Right lobe of liver (tissue), 6 donors: ENCODE data around the gene NCKAP5L. TPM values are rescaled to one million over a fixed set of nuclear protein-coding genes. Genes with fewer than 3 reads are reported as not detected.

Source experiments
- ATAC-seq, 4 donors: fragments of 200-7000 bp; cut with Tn5 transposase; one replicate each; pipeline ENCODE4 v1.9.1; 2020; ENCODE audit warnings: mild to moderate bottlenecking in 4 of 4, moderate library complexity in 4 of 4
- DNase-seq, 3 donors: peaks; one replicate each; pipeline ENCODE4 v3.0.0-alpha.2; 2020
- H3K27ac ChIP-seq, 3 donors: fragments of 200-600 bp; one replicate each; pipeline ENCODE4 v1.8.0; 2022
- H3K27me3 ChIP-seq, 2 donors: fragments of 200-600 bp; one replicate each; pipeline ENCODE4 v1.8.0; 2022
- H3K36me3 ChIP-seq, 4 donors: fragments of 200-600 bp; sonication (generic) in 1 of 4; one replicate each; pipeline versions ENCODE4 v1.5.1 to v1.8.0; 2017 to 2022; ENCODE audit warnings: control low read depth in 1 of 4
- H3K4me1 ChIP-seq, 4 donors: fragments of 200-600 bp; sonication (generic) in 1 of 4; one replicate each; pipeline versions ENCODE4 v1.5.1 to v1.8.0; 2017 to 2022; ENCODE audit warnings: control low read depth in 1 of 4
- H3K4me3 ChIP-seq, 3 donors: fragments of 200-600 bp; one replicate each; pipeline ENCODE4 v1.8.0; 2022
- H3K9me3 ChIP-seq, 4 donors: fragments of 200-600 bp; sonication (generic) in 1 of 4; one replicate each; pipeline versions ENCODE4 v1.5.1 to v1.8.0; 2017 to 2022; ENCODE audit warnings: control low read depth in 1 of 4
- CTCF ChIP-seq, 4 donors: fragments of 200-600 bp in 3 of 4; fragments of 450-650 bp in 1 of 4; IDR thresholded peaks; one replicate each; pipeline versions ENCODE4 v1.5.1 to v1.8.0; 2016 to 2022; ENCODE audit warnings: antibody characterized with exemption in 4 of 4, mild to moderate bottlenecking in 2 of 4
- POLR2A ChIP-seq: fragments of 450-650 bp; IDR thresholded peaks from one replicate; pipeline ENCODE4 v1.6.1; 2017; ENCODE audit warnings: antibody characterized with exemption, mild to moderate bottlenecking
- WGBS: methylation state at CpG from one replicate; pipeline ENCODE4 v1.1.6; 2018; ENCODE audit warnings: low coverage, low lambda C conversion rate; ENCODE audit not compliant: insufficient coverage; ENCODE audit errors: missing lambda C conversion rate; 5-methylcytosine and 5-hydroxymethylcytosine counted together
- intact Hi-C, 2 donors: fragments of 100-400 bp; cut with DNase I; formaldehyde crosslinking; loops; one replicate each; pipeline versions ENCODE4 v1.11.2 to v1.14.1; 2022
- total RNA-seq, 6 experiments: library from RNA; depleted of rRNA in 2 of 6; stranded (reverse); fragments of >200 nt in 2 of 6; fragmentation: NEBNext Ultra II Directional in 3 of 6; extraction: Animal tissue kit (Norgen Biotek cat#: 25700) in 3 of 6; gene quantifications; one replicate each; pipeline versions ENCODE4 v1.1.0 to v1.2.4, GENCODE V29; 2016 to 2023
- donor health status: DM: no; HTN: yes; CAD: no.
- donor health status: DM: no; HTN: no; CAD: no.
- donor health status: DM: no; HTN: no; CAD: no.
- donor health status: DM: no; HTN: yes; CAD: no.
- donor health status: DM: no; HTN: yes; CAD: no.

Gene NCKAP5L
- total RNA-seq, 6 experiments from 2014 or later: 7.0 to 8.8 (median 7.9) TPM

- peaks cover 0 to 4% (median 0%) of the 10 kb centered on the region in 4 donors for H3K36me3 ChIP-seq
- no peak for TF ChIP-seq POLR2A
- no peak for TF ChIP-seq CTCF (IDR thresholded peaks at IDR 0.05)
- ATAC-seq: peak in 1 of 4 donors; percentile 13
- H3K4me3 ChIP-seq: no peak overlapping the region
- H3K27ac ChIP-seq: peak overlapping the region in 1 of 3 donors; percentile 28
- no peak for DNase-seq
- H3K9me3 ChIP-seq: no peaks in the 10 kb centered on the region
- intact Hi-C loops: no loop called here
- no peaks in the 10 kb centered on the region for H3K4me1 ChIP-seq
- no peaks in the 10 kb centered on the region for H3K27me3 ChIP-seq
- 55% methylated on average over 2 of the region's 4 CpGs for WGBS
Measured at GRCh38 chr12:49809381-49809905, 18.8 kb downstream of the NCKAP5L start.

DNA sequence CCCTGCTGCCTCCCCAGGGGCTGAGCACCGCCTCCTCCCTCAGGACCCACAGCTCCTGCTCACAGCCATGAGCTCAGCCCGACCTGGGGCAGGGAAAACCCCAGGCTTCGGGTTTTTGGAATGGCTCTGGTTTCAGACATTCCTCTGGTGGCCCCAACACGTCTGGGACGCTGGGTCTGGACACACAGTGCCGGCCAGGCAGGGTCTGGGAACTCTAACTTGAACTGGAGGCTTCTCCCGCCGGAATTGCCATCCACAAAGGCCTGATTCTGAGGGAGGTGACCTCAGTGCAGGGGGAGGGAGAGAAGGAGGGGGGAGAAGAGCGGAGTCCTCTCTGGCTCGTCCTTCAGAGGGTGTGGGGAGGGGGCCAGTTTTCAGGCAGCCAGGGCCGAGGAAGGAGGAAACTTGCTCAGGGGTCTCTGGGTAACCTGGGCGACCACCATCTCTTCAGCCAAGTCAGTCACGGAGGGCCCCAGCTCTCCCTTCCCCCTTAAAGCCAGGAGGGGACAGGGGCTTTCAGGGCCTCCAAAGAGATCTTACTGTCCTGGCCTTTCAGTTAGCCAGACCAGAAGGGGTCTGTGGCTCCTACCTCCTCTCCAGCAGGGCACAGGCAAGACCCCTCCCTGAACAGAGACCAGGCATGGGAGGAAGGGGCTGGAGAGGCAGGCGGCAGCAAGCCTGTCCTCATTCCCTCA, 19.4 kb downstream of the NCKAP5L start:
- intact Hi-C loops: no loop called here
- Histone ChIP-seq H3K27me3 (no peaks in the 10 kb centered on the region), H3K4me3 (no peak overlapping the region), H3K27ac (peak overlapping the region in 1 of 3 donors; percentile 28), H3K36me3 (peaks cover 0 to 5% (median 0%) of the 10 kb centered on the region in 4 donors), H3K9me3 (no peaks in the 10 kb centered on the region), H3K4me1 (no peaks in the 10 kb centered on the region)
- 80% methylated on average over 1 of the region's 14 CpGs for WGBS
- TF ChIP-seq CTCF (IDR thresholded peaks at IDR 0.05) (no peak), POLR2A (no peak)
- DNase-seq (no peak), ATAC-seq (peak in 3 of 4 donors; percentile 38 to 47 (median 42))

DNA sequence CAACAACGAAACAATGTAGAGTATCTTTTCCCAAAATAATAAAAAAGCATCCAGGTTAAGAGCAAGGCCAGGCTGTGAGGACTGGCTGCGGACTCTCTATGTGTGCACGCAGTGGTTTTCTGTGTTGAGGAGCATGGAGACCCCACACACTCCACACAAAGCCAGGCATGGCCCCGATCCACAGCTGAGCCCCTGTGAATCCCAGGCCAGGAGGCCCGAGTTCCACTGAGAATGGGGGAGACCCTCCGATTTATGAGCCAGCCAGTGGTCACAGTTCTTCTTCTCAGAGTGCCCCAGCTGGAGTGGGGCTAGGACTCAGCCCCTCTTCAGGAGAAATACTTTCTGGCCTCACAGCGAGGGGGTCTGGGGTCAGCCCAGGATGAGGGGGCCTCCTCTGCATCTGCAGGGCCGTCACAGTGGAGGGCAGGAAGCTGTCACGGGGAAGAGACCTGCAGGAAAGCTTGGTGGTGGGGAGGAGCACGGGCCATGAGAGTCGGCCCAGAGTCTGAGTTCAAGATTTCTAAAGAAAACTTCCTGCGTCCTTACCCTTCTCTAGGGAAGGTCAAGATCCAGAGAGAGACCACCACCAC, 20.1 kb downstream of the NCKAP5L start:
- Histone ChIP-seq H3K36me3 (peaks cover 0 to 8% (median 0%) of the 10 kb centered on the region in 4 donors), H3K9me3 (no peaks in the 10 kb centered on the region), H3K27ac (no peak overlapping the region), H3K4me1 (no peaks in the 10 kb centered on the region), H3K4me3 (no peak overlapping the region), H3K27me3 (no peaks in the 10 kb centered on the region)
- intact Hi-C loops: no loop called here
- DNase-seq: no peak
- WGBS: 92% methylated on average over 4 of the region's 12 CpGs
- no peak for ATAC-seq
- TF ChIP-seq CTCF (IDR thresholded peaks at IDR 0.05) (no peak), POLR2A (no peak)

- peaks cover 0 to 8% (median 0%) of the 10 kb centered on the region in 4 donors for H3K36me3 ChIP-seq
Measured at GRCh38 chr12:49806877-49807276, 21.3 kb downstream of the NCKAP5L start.

More at GRCh38 chr12:49806877-49807276, 21.3 kb downstream of the NCKAP5L start:
- TF ChIP-seq POLR2A (no peak), CTCF (IDR thresholded peaks at IDR 0.05) (no peak)
- Histone ChIP-seq H3K27ac (no peak overlapping the region), H3K27me3 (no peaks in the 10 kb centered on the region), H3K9me3 (no peaks in the 10 kb centered on the region), H3K4me3 (no peak overlapping the region), H3K4me1 (no peaks in the 10 kb centered on the region)
- intact Hi-C loops: no loop called here
- ATAC-seq (no peak), DNase-seq (no peak)
- WGBS: 84% methylated on average over 5 of the region's 7 CpGs
